ENCODE data around the gene ZNF280B.
"Not testable (repeated sequence)": the region's sequence is repeated elsewhere in the genome, so short reads cannot be mapped to it uniquely, and the experiment has no call there.

ZNF280B gene

DNA sequence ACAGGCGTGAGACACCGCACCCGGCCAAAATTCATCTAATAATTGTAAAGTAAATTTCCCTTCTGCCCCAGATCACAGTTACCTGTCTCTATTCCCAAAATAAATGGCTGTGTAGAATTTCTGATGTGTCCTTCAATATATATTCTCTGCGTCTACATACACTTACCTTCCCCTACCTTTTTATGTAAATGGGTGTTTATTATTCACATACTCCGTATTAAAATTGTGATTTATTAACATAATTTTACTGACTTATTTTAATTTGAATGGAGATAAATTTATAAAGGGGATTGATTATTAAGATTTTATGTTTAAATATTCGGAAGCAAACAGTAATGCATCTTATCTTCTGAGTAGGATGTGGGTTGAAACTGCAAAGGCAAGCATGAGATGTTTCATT, 28.0 kb upstream of the ZNF280B start:
- DNase-seq (ENCODE audit: extremely low spot score), result no peak
- TF ChIP-seq, protein P1, sequence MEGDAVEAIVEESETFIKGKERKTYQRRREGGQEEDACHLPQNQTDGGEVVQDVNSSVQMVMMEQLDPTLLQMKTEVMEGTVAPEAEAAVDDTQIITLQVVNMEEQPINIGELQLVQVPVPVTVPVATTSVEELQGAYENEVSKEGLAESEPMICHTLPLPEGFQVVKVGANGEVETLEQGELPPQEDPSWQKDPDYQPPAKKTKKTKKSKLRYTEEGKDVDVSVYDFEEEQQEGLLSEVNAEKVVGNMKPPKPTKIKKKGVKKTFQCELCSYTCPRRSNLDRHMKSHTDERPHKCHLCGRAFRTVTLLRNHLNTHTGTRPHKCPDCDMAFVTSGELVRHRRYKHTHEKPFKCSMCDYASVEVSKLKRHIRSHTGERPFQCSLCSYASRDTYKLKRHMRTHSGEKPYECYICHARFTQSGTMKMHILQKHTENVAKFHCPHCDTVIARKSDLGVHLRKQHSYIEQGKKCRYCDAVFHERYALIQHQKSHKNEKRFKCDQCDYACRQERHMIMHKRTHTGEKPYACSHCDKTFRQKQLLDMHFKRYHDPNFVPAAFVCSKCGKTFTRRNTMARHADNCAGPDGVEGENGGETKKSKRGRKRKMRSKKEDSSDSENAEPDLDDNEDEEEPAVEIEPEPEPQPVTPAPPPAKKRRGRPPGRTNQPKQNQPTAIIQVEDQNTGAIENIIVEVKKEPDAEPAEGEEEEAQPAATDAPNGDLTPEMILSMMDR (IDR thresholded peaks at IDR 0.05; ENCODE audit: control extremely low read depth, extremely low read depth, low read depth, missing control alignments), result no peak
- ChIA-PET CTCF (no interaction called here), POLR2A (no interaction called here)

GRCh38 chr22:22535662-22536061, 27.1 kb upstream of the ZNF280B start:
- no peak for DNase-seq (ENCODE audit: extremely low spot score)
- TF ChIP-seq, protein P1 (IDR thresholded peaks at IDR 0.05; ENCODE audit: control extremely low read depth, extremely low read depth, low read depth, missing control alignments), result no peak
- ChIA-PET POLR2A (no interaction called here), CTCF (no interaction called here)

DNA sequence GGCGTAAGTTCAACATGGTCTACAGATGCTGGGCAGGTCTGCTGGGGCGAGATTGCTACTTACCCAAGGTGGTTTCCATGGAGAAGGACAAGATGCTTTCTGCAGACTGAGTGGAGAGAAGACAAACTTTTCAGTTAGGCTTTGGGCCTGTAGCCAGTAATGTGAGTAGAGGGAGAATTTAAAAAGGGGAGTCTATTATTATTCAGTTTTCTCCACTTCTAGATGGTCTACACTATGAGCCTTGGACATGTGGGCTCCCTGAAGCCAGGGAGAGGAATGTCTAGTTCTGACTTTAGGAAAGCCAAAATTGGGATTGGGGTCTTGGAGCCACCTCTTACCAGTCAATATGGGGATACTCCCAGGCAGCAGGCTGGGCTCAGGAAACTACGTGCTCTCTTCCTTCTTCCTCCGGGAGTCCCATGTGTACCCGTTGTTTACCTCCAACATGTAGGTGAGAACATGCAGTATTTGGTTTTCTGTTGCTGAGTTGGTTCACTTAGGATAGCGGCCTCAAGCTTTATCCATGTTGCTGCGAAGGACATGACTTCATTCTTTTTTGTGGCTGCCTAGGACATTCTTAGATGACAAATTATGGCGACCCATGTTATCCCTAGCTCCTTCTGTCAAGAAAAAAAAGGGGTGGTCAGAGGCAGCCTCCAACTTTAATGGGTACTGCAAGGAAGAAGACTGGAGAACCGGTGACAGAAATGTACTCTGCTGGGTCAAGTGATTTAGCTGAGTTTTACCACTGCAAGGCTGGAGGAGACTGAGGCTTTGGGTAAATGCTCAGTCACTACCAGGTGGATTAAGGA, 26.3 kb upstream of the ZNF280B start:
- ChIA-PET CTCF (interaction anchor here (1.7 kb wide), 1 partner anchor 71 kb away, joined by 4 read pairs; no protein-coding TSS in a partner anchor), POLR2A (no interaction called here)
- TF ChIP-seq, protein P1 (IDR thresholded peaks at IDR 0.05; ENCODE audit: control extremely low read depth, extremely low read depth, low read depth, missing control alignments), result no peak
- DNase-seq (ENCODE audit: extremely low spot score), result no peak

DNA sequence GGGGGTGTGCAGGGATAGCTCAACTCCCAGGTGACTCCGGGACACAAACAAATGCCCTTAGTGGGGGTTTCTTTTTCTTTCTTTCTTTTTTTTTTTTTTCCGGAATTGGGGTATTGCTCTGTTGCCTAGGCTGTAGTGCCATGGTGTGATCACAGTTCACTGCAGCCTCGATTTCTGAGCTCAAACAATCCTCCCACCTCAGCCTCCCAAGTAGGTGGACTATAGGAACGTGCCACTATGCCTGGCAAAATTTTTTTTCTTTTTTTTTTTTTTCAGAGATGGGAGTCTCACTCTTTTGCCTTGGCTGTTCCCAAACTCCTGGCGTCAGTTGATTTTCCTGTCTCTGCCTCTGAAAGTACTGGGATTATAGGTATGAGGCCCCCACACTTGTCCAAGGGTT, 25.3 kb upstream of the ZNF280B start:
- TF ChIP-seq, protein P1 (IDR thresholded peaks at IDR 0.05; ENCODE audit: control extremely low read depth, extremely low read depth, low read depth, missing control alignments), result no peak
- CTCF ChIA-PET, result interaction anchor here (1.3 to 1.7 kb wide), 2 partner anchors 9 to 70 kb away, joined by 3 to 4 read pairs; no protein-coding TSS in a partner anchor
- POLR2A ChIA-PET, result no interaction called here
- DNase-seq (ENCODE audit: extremely low spot score), result no peak

DNA sequence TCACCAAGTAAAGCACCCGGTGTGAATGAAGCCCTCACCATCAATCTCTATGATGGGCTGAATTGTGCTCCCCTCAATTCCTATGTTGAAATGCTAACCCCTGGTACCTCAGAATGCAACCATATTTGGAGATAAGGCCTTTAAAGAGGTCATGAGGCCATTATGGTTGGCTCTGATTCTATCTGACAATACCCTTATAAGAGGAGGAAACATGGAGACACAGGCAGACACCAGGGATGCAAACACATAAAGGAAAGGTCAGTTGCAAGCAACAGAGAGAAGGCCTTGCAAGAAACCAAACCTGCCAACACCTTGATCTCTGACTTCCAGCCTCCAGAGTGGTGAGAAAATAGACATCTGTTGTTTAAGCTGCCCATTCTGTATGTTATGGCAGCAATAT, 24.9 kb upstream of the ZNF280B start:
- ChIA-PET POLR2A (no interaction called here), CTCF (interaction anchor here (1.2 to 1.3 kb wide), 2 partner anchors 8 to 25 kb away, joined by 3 read pairs; partner anchors contain the start of gene ZNF280B)
- TF ChIP-seq, protein P1 (IDR thresholded peaks at IDR 0.05; ENCODE audit: control extremely low read depth, extremely low read depth, low read depth, missing control alignments), result no peak
- no peak for DNase-seq (ENCODE audit: extremely low spot score)

DNA sequence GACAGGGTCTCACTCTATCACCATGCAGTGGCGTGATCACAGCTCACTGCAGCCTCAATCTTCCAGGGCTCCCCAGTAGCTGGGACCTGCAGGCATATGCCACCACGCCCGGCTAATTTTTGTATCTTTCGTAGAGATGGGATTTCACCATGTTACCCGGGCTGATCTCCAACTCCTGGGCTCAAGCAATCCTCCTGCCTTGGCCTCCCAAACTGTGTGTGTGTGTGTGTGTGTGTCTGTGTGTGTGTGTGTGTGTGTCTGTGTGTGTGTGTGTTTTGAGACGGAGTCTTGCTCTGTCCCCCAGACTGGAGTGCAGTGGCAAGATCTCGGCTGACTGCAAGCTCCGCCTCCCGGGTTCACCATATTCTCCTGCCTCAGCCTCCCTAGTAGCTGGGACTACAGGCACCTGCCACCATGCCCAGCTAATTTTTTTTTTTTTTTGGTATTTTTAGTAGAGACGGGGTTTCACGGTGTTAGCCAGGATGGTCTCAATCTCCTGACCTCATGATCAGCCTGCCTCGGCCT, 24.1 kb upstream of the ZNF280B start:
- CTCF ChIA-PET, result interaction anchor here (1.2 to 1.6 kb wide), 4 partner anchors 7 to 110 kb away, joined by 3 to 4 read pairs (median 3); partner anchors contain the start of gene ZNF280B
- POLR2A ChIA-PET, result not testable (repeated sequence)

More for the DNA sequence above, 24.1 kb upstream of the ZNF280B start:
- not testable (repeated sequence) for DNase-seq (ENCODE audit: extremely low spot score)

Measured in GM10248 (cell line).